Brain microvascular endothelial cell (primary cell): ENCODE measurements around the gene POMGNT2.

Experiments
- DNase-seq: peaks from one replicate; pipeline ENCODE4 v3.0.0-alpha.2; 2020
- H3K27ac ChIP-seq: fragments of 250-450 bp; sonication (Bioruptor Pico); 2 replicates; pipeline ENCODE4 v1.5.1; 2020; ENCODE audit warnings: mild to moderate bottlenecking, moderate library complexity
- H3K27me3 ChIP-seq: fragments of 250-450 bp; sonication (Bioruptor Pico); replicated peaks from 2 replicates; pipeline ENCODE4 v1.5.1; 2020; ENCODE audit warnings: mild to moderate bottlenecking
- H3K36me3 ChIP-seq: fragments of 250-450 bp; sonication (Bioruptor Pico); replicated peaks from 2 replicates; pipeline ENCODE4 v1.5.1; 2020; ENCODE audit warnings: mild to moderate bottlenecking
- H3K4me3 ChIP-seq: 2 replicates; pipeline ENCODE4 v1.5.1; 2011; ENCODE audit warnings: low read depth, mild to moderate bottlenecking, control low read depth, low read length, moderate library complexity
- CTCF ChIP-seq: IDR thresholded peaks from 2 replicates; pipeline ENCODE4 v1.5.1; 2011; ENCODE audit warnings: low read depth, mild to moderate bottlenecking, moderate library complexity, low read length, control low read depth, inconsistent platforms; ENCODE audit errors: missing control alignments
- in situ Hi-C: cut with HindIII; loops from 2 replicates; pipeline ENCODE4 v1.10.0; 2017; ENCODE audit warnings: low sequenced_read_pairs, low pct_ligation_motif_present

Gene POMGNT2

GRCh38 chr3:43086460-43087165 is 19.3 kb downstream of the POMGNT2 start:
- Histone ChIP-seq H3K27me3 (no peaks in the 10 kb centered on the region), H3K27ac (no peak overlapping the region), H3K4me3 (no peak overlapping the region), H3K36me3 (no peaks in the 10 kb centered on the region)
- DNase-seq, result no peak
- in situ Hi-C loops, result no loop called here
- no peak for TF ChIP-seq CTCF

DNA sequence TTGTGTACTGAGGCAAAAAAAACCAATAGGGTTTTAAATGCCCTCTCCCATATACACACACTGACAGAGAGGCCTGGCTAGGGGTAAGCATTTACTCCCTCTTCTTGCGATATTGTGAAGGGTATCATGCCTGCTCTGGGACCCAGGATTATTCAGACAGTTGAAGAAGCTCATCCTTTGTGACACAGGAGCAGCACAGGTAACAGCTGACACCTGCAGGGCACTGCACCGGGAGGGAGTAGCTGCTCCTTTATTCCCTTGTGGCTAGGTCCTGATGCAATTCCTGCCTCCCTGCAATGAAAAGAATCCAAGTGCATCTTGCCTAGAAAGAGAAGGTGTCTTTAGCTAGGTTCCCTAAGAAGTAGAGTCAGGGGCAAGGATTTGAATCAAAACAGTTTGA is 23.4 kb downstream of the POMGNT2 start:
- in situ Hi-C loops, result no loop called here
- no peak for DNase-seq
- TF ChIP-seq CTCF, result no peak
- Histone ChIP-seq H3K36me3 (peaks cover 2% of the 10 kb centered on the region), H3K27ac (no peak overlapping the region), H3K4me3 (no peak overlapping the region), H3K27me3 (no peaks in the 10 kb centered on the region)

GRCh38 chr3:43081796-43082195 is 24.1 kb downstream of the POMGNT2 start:
- H3K4me3 ChIP-seq, result no peak overlapping the region
- in situ Hi-C loops, result no loop called here
- no peaks in the 10 kb centered on the region for H3K27me3 ChIP-seq
- DNase-seq, result no peak
- peaks cover 2% of the 10 kb centered on the region for H3K36me3 ChIP-seq
- H3K27ac ChIP-seq, result no peak overlapping the region
- no peak for TF ChIP-seq CTCF

- in situ Hi-C loops, result no loop called here
These were observed 24.9 kb downstream of the POMGNT2 start for GRCh38 chr3:43080726-43081568.

GRCh38 chr3:43079536-43080332 is 26.1 kb downstream of the POMGNT2 start:
- TF ChIP-seq CTCF, result no peak
- Histone ChIP-seq H3K36me3 (peaks cover 2% of the 10 kb centered on the region), H3K4me3 (no peak overlapping the region), H3K27me3 (no peaks in the 10 kb centered on the region), H3K27ac (no peak overlapping the region)
- no peak for DNase-seq
- in situ Hi-C loops, result no loop called here

More at GRCh38 chr3:43080726-43081568, 24.9 kb downstream of the POMGNT2 start:
- no peak for TF ChIP-seq CTCF
- H3K27ac ChIP-seq, result no peak overlapping the region
- peaks cover 2% of the 10 kb centered on the region for H3K36me3 ChIP-seq
- no peak overlapping the region for H3K4me3 ChIP-seq
- no peaks in the 10 kb centered on the region for H3K27me3 ChIP-seq
- DNase-seq, result no peak
